GM18868 (cell line): Measurements from ENCODE around the gene ERC2.
A peak's percentile ranks its signal among the peaks of the same experiment; 100 is the strongest.

Experiments used
- ATAC-seq: cut with Tn5 transposase; IDR thresholded peaks from one replicate; pipeline ENCODE4 v1.9.1; 2021; ENCODE audit warnings: mild to moderate bottlenecking, moderate library complexity; ENCODE audit not compliant: unreplicated experiment

Gene ERC2

DNA sequence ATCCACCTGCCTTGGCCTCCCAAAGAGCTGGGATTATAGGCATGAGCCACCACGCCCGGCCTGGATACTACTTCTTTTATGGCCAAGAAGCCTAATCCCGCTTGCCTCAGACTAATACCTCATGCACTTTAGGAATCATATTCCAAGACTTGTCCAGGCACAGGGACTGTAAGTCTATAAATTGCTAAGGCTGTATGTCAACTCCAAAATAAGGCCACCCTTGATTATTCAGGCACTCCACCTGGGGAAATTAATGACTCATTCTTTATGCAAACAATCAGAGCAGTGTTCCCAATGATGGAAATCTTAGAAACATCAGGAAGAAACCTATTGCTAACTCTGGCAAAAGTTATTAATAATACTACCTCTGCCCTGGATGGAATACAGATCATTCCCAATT is 98.4 kb downstream of the ERC2 start:
- no peak for ATAC-seq

- ATAC-seq = no peak
Measured at GRCh38 chr3:56368846-56369245, 99.4 kb downstream of the ERC2 start.

- ATAC-seq = no peak
Measured at GRCh38 chr3:56366641-56367162, 101.6 kb downstream of the ERC2 start.

- ATAC-seq = no peak
Measured at GRCh38 chr3:56365905-56366640, 102.2 kb downstream of the ERC2 start.

GRCh38 chr3:56364665-56365064 is 103.6 kb downstream of the ERC2 start:
- ATAC-seq = no peak

- no peak for ATAC-seq
Measured at GRCh38 chr3:56363720-56364119, 104.5 kb downstream of the ERC2 start.

DNA sequence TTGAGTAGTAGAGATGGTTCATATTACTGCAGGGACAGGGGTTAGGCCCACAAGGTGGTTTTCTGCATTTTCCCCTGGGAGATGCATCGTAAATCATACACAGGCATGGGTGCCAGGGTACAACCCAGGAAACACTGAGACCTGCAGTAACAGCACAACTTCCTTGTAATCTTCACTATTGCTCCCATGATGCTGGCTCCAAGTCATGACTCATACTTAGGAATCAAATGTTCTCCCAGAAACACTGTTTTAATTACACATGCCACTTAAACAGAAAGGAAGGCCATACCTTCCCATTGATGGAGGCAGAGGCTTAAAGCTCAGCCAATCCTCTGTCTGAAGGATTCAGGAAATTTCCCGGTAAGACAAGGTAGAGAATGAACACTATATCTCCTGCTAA is 106.5 kb downstream of the ERC2 start:
- no peak for ATAC-seq

GRCh38 chr3:56357266-56357665 is 111.0 kb downstream of the ERC2 start:
- no peak for ATAC-seq

- ATAC-seq = no peak
Measured at GRCh38 chr3:56356808-56357207, 111.5 kb downstream of the ERC2 start.

DNA sequence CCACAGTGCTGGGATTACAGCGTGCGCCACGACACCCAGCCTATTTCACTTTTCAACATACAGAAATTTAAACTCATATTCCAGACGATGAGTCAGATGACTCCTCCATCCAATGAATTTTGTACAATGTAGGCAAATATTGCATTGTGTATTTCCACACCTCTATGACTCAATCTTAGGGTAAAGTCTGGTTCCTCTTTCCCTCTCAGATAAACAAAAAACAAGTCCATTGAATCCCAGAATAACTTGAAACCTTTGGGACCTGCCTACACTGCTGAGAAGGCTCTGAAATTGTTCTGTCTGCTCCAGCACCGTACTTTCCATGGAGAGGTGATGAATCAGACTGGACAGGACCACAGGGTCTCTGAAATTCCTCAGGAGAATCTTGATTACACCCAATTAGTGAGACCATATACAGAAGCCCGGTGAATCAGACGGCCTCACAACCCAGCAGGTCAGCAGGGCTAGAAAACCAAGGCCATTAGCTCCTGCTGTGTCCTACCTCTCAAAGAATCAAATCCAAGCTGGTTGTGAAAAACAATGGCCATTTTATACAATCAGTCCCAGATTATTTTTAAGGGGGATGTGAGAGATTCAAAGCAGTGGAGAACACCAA is 112.6 kb downstream of the ERC2 start:
- no peak for ATAC-seq

- ATAC-seq = no peak
Measured at GRCh38 chr3:56351537-56351936, 116.7 kb downstream of the ERC2 start.

DNA sequence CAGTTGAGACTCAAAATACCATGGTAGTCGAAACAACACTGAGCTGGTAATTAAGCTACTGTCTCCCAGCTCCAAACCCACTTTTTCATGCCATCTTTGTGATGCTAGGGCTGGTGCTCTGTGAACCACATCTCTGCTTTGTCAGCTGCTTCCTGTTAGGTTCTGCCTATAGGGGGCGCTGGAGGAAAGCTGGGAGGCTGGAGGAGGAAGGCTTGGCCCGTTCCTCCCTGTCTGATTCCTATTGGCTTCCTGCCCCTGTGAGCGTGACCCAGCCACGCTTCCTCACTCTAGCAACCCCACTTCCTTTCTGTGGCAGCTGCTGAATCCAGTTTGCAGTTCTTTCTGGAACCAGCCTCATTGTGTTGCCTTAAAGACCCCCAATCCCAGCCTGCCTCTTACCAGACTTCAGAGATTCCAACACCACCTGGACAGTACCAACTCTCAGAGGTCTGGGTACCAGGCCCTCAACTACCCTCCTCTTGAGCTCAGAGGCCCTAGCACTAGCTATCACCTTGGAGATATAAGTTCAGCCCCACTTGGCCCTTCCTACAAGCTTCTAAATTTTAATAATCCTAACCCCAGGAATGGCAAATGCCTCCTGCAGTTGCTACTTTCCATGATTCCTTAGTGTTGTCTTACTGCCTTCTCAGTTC is 120.9 kb downstream of the ERC2 start:
- no peak for ATAC-seq

DNA sequence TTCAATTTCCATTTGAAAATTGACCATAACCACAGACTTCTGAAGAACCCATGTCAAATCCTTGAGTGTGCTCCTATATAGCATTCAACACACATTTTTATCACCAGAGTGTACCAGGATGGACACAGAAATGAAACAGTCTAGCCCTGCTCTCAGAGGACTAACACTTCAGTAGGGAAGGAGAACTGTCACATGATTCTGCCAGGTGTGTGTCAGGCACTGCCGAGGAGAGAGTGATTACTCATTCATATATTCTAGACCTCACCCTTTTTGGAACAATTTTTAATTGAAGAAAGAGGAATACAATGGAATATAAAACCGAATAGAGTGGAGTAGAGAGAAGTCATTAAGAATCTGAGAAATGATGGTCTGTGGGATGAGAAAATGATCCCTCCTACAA is 125.8 kb downstream of the ERC2 start:
- ATAC-seq = no peak

DNA sequence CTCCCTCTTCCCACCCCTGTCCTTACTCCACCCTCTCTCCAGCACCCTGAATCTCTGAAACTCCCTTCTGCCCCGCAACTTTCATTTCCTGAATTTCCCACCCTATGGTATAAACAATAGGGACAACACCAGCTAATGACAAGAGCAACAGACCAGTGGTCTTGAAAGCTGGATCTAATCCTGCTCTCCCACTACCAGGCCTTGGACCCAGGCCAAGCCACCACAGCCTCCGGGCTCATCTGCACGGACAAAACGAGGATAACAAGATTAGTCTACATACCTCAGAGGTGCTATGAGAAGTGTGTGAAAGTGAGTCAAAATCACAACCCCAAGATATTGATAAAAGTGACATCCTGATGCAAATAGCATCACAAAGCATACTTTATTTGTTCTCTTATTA is 128.6 kb downstream of the ERC2 start:
- ATAC-seq = no peak

DNA sequence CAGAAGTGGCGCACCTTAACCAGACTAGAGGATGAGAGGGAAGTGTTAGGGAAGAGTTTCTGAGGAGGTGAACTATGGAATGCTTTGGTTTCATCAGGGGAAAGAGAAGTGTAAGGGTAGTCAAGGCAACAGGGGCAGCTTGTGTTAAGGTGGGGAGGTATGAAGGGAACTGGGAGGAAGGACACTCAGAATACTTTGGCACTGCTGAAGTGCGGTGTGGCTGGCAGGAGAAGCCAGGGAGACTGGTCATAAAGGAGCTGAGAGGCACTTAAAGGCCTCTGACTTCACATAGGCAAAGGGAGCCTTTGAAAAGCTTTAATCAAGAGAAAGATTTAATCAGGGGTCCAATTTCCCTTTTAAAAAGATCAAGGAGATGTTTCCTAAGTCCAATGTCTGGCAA is 129.0 kb downstream of the ERC2 start:
- ATAC-seq = no peak

DNA sequence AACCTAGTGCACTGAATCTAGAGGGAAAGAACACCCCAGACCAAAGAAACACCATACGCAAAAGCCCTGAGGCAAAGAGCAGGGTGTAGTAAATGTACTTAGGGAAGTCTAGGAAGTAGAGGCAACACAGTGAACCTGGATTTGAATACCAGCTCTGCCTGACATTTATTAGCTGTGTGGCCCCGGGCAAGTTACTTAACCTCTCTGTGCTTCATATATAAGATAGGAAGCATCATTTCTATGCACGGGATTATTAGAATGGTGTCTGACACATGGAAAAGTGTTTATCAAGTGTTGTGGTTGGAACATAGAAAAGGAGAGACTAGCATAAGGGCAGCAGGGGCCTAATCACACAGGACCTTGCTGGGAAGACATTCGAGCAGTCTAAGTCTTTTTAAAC is 132.2 kb downstream of the ERC2 start:
- no peak for ATAC-seq

- no peak for ATAC-seq
Measured at GRCh38 chr3:56324473-56324872, 143.8 kb downstream of the ERC2 start.

- ATAC-seq = no peak
Measured at GRCh38 chr3:56323986-56324420, 144.3 kb downstream of the ERC2 start.

- peak; percentile 47 for ATAC-seq
Measured at GRCh38 chr3:56322862-56323261, 145.4 kb downstream of the ERC2 start.

GRCh38 chr3:56321892-56322291 is 146.4 kb downstream of the ERC2 start:
- ATAC-seq = peak; percentile 63

- ATAC-seq = no peak
Measured at GRCh38 chr3:56321383-56321782, 146.9 kb downstream of the ERC2 start.

GRCh38 chr3:56320883-56321282 is 147.4 kb downstream of the ERC2 start:
- no peak for ATAC-seq
